ENCODE measurements around the gene CPNE6.

GRCh38 chr14:24081739-24082211 is 10.4 kb downstream of the CPNE6 start:
- TF ChIP-seq CREB5 (CRISPR knock-in tag; IDR thresholded peaks at IDR 0.05; ENCODE audit: low read depth): no peak
- TF ChIP-seq CSDC2 (CRISPR knock-in tag; IDR thresholded peaks at IDR 0.05): no peak

All from SK-N-SH treated with all-trans-retinoic acid at 6 μM for 48 hours (cell line).